Measurements from ENCODE around the gene NRG2.

GRCh38 chr5:139895046-139895445 lies 148.1 kb downstream of the NRG2 start:
- TF ChIP-seq, protein P1, sequence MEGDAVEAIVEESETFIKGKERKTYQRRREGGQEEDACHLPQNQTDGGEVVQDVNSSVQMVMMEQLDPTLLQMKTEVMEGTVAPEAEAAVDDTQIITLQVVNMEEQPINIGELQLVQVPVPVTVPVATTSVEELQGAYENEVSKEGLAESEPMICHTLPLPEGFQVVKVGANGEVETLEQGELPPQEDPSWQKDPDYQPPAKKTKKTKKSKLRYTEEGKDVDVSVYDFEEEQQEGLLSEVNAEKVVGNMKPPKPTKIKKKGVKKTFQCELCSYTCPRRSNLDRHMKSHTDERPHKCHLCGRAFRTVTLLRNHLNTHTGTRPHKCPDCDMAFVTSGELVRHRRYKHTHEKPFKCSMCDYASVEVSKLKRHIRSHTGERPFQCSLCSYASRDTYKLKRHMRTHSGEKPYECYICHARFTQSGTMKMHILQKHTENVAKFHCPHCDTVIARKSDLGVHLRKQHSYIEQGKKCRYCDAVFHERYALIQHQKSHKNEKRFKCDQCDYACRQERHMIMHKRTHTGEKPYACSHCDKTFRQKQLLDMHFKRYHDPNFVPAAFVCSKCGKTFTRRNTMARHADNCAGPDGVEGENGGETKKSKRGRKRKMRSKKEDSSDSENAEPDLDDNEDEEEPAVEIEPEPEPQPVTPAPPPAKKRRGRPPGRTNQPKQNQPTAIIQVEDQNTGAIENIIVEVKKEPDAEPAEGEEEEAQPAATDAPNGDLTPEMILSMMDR (IDR thresholded peaks at IDR 0.05) = no peak
- TF ChIP-seq POLR2AphosphoS5 (IDR thresholded peaks at IDR 0.05) (no peak), POLR2A (IDR thresholded peaks at IDR 0.05) (no peak)
